OCI-LY7 (cell line): ENCODE data around the gene APLP2. TPM values are rescaled to one million over a fixed set of nuclear protein-coding genes. Genes with fewer than 3 reads are reported as not detected.
A peak's percentile ranks its signal among the peaks of the same experiment; 100 is the strongest.

Experiments used
- BruUV-seq: library from RNA; stranded (reverse); fragments of 400-500 nt; replicated peaks from 2 replicates; lab custom pipeline; 2021; lab: Mats Ljungman, UMichigan
- CTCF ChIA-PET: fragments of 300-600 bp; sonication (Branson Sonifier 250); formaldehyde crosslinking; loops from one replicate; lab custom pipeline; 2022; ENCODE audit warnings: antibody characterized with exemption; ENCODE audit not compliant: unreplicated experiment; lab: Charles Lee
- POLR2A ChIA-PET: fragments of 300-600 bp; sonication (Branson Sonifier 250); formaldehyde crosslinking; loops from one replicate; lab custom pipeline; 2022; ENCODE audit warnings: antibody characterized with exemption; lab: Charles Lee
- DNase-seq: peaks from one replicate; pipeline ENCODE4 v3.0.0-alpha.2; 2015; ENCODE audit warnings: low spot score
- H2AFZ ChIP-seq: fragments of 200-600 bp; sonication (generic), shearing (Covaris generic); 2 replicates; pipeline ENCODE4 v1.6.1; 2014; ENCODE audit warnings: mild to moderate bottlenecking, antibody characterized with exemption, low read length, moderate library complexity
- H3K27ac ChIP-seq: fragments of 200-600 bp; sonication (generic); 2 replicates; pipeline ENCODE4 v1.5.1; 2014; ENCODE audit warnings: mixed run types, low read depth, mild to moderate bottlenecking, moderate library complexity, low read length, inconsistent platforms; ENCODE audit not compliant: poor library complexity, severe bottlenecking
- H3K36me3 ChIP-seq: fragments of 200-600 bp; sonication (generic); 2 replicates; pipeline ENCODE4 v1.6.1; 2014; ENCODE audit warnings: mild to moderate bottlenecking, antibody characterized with exemption, low read length, moderate library complexity, mixed read lengths; ENCODE audit not compliant: insufficient read depth
- H3K4me1 ChIP-seq: fragments of 200-600 bp; sonication (generic); 2 replicates; pipeline ENCODE4 v1.5.1; 2014; ENCODE audit warnings: mild to moderate bottlenecking, low read length; ENCODE audit not compliant: insufficient read depth, poor library complexity, severe bottlenecking
- H3K4me2 ChIP-seq: fragments of 200-600 bp; sonication (generic); 2 replicates; pipeline ENCODE4 v1.6.1; 2014; ENCODE audit warnings: mild to moderate bottlenecking, low read length
- H3K4me3 ChIP-seq: fragments of 200-600 bp; sonication (generic); 2 replicates; pipeline ENCODE4 v1.5.1; 2014; ENCODE audit warnings: mild to moderate bottlenecking, low read depth, low read length; ENCODE audit not compliant: poor library complexity, severe bottlenecking
- H3K79me2 ChIP-seq: fragments of 200-600 bp; sonication (generic); 2 replicates; pipeline ENCODE4 v1.6.1; 2016; ENCODE audit warnings: low read depth, mild to moderate bottlenecking, low read length, moderate library complexity, mixed read lengths; ENCODE audit not compliant: insufficient read depth
- H3K9me2 ChIP-seq: fragments of 200-600 bp; sonication (generic); 2 replicates; pipeline ENCODE4 v1.6.1; 2016; ENCODE audit warnings: mild to moderate bottlenecking, low read length, mixed read lengths; ENCODE audit not compliant: insufficient read depth
- H3K9me3 ChIP-seq: fragments of 200-600 bp; sonication (generic); 2 replicates; pipeline ENCODE4 v1.6.1; 2014; ENCODE audit warnings: mild to moderate bottlenecking, mixed run types, low read length, mixed read lengths
- H4K20me1 ChIP-seq: fragments of 200-600 bp; sonication (generic); 2 replicates; pipeline ENCODE4 v1.6.1; 2014; ENCODE audit warnings: mild to moderate bottlenecking, antibody characterized with exemption, low read length, moderate library complexity, mixed read lengths; ENCODE audit not compliant: insufficient read depth
- CTCF ChIP-seq: fragments of 200-600 bp; sonication (generic); conservative IDR thresholded peaks from 2 replicates; pipeline ENCODE4 v1.5.1; 2014; ENCODE audit warnings: mild to moderate bottlenecking, antibody characterized with exemption, low read length, moderate library complexity, mixed read lengths
- EZH2phosphoT487 ChIP-seq: fragments of 200-600 bp; sonication (generic); IDR thresholded peaks from 2 replicates; pipeline ENCODE4 v1.6.1; 2018; ENCODE audit warnings: low read depth, borderline replicate concordance, mild to moderate bottlenecking, mixed run types, antibody characterized with exemption, low read length, moderate library complexity, mixed read lengths
- intact Hi-C: fragments of 100-400 bp; cut with micrococcal nuclease; formaldehyde crosslinking; loops from one replicate; pipeline ENCODE4 v1.10.0; 2022; ENCODE audit not compliant: unreplicated experiment
- total RNA-seq, 2 experiments: library from RNA; depleted of rRNA in 1 of 2; stranded (reverse); fragments of >200 nt in 1 of 2; shearing (Covaris generic) in 1 of 2; gene quantifications; 2 replicates each; pipeline ENCODE4 v1.2.3, GENCODE V29; 2014 to 2022

APLP2 gene
- total RNA-seq, 2 experiments from 2014 or later, result 147 to 284 TPM

- TF ChIP-seq CTCF (no peak), EZH2phosphoT487 (no peak)
- no peaks in the 10 kb centered on the region for H3K9me3 ChIP-seq
- BruUV-seq, result no TSS peak
These were observed 6.2 kb upstream of the APLP2 start for GRCh38 chr11:130063451-130063850.

GRCh38 chr11:130064596-130064995 is 5.1 kb upstream of the APLP2 start:
- TF ChIP-seq CTCF (no peak), EZH2phosphoT487 (no peak)
- ChIA-PET POLR2A (interaction anchor here (0.6 to 1.2 kb wide), 3 partner anchors 39 to 151 kb away, joined by 3 read pairs; no protein-coding TSS in a partner anchor), CTCF (no interaction called here)
- Histone ChIP-seq H3K4me3 (no peak overlapping the region), H3K4me2 (peak overlapping the region; percentile 28), H3K4me1 (peaks cover 38% of the 10 kb centered on the region), H4K20me1 (no peaks in the 10 kb centered on the region), H3K27ac (no peak overlapping the region), H3K9me2 (no peaks in the 10 kb centered on the region), H2AFZ (peak overlapping the region; percentile 46; the same call in 1 of the 2 replicates), H3K36me3 (no peaks in the 10 kb centered on the region), H3K9me3 (no peaks in the 10 kb centered on the region), H3K79me2 (no peaks in the 10 kb centered on the region)
- intact Hi-C loops, result no loop called here
- BruUV-seq, result no TSS peak
- no peak for DNase-seq

More at GRCh38 chr11:130063451-130063850, 6.2 kb upstream of the APLP2 start:
- H3K4me1 ChIP-seq, result peaks cover 31% of the 10 kb centered on the region
- no peaks in the 10 kb centered on the region for H3K9me2 ChIP-seq
- CTCF ChIA-PET, result no interaction called here
- H2AFZ ChIP-seq, result no peak overlapping the region
- H3K27ac ChIP-seq, result no peak overlapping the region
- intact Hi-C loops, result no loop called here
- H3K4me3 ChIP-seq, result no peak overlapping the region
- H4K20me1 ChIP-seq, result no peaks in the 10 kb centered on the region
- no peak for DNase-seq
- H3K79me2 ChIP-seq, result no peaks in the 10 kb centered on the region
- H3K4me2 ChIP-seq, result no peak overlapping the region
- POLR2A ChIA-PET, result interaction anchor here (0.6 to 1.2 kb wide), 4 partner anchors 9 to 40 kb away, joined by 3 to 7 read pairs (median 4); no protein-coding TSS in a partner anchor
- no peaks in the 10 kb centered on the region for H3K36me3 ChIP-seq

- Histone ChIP-seq H4K20me1 (peaks cover 4% of the 10 kb centered on the region; the same call in 1 of the 2 replicates), H3K9me2 (no peaks in the 10 kb centered on the region), H3K4me2 (peak overlapping the region; percentile 25), H3K79me2 (peaks cover 11% of the 10 kb centered on the region), H3K4me3 (no peak overlapping the region), H3K27ac (no peak overlapping the region), H2AFZ (peak overlapping the region; percentile 1; the same call in 1 of the 2 replicates), H3K4me1 (peaks cover 38% of the 10 kb centered on the region), H3K36me3 (no peaks in the 10 kb centered on the region), H3K9me3 (no peaks in the 10 kb centered on the region)
- CTCF ChIA-PET, result no interaction called here
- TF ChIP-seq EZH2phosphoT487, result no peak
- no peak for TF ChIP-seq CTCF
- intact Hi-C loops, result no loop called here
- BruUV-seq, result no TSS peak
- no peak for DNase-seq
- POLR2A ChIA-PET, result interaction anchor here (0.6 to 1.8 kb wide), 11 partner anchors 9 to 148 kb away, joined by 3 to 7 read pairs (median 4); no protein-coding TSS in a partner anchor
These were observed 3.4 kb upstream of the APLP2 start for GRCh38 chr11:130066338-130066737.
